Measurements from ENCODE around the gene TRPC4.

DNA sequence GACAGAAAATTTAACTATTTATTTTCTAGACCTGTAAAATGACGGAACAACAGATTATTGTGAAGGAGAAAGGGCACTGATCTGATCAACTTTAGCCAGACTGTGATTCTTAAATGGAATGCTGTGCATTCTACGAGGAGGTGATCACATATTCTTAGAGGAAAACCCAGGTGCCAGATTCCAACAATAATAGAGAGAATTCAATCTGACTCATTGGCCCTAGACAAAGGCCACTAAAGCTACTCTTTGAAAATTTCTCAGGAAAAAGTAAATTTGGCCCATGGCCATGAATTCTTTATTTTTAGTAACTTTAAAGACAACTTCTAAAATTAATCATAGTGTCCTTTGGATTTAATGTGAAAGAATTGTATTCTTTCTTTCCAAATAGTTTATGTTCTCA, 212.4 kb downstream of the TRPC4 start:
- TF ChIP-seq, protein P1, sequence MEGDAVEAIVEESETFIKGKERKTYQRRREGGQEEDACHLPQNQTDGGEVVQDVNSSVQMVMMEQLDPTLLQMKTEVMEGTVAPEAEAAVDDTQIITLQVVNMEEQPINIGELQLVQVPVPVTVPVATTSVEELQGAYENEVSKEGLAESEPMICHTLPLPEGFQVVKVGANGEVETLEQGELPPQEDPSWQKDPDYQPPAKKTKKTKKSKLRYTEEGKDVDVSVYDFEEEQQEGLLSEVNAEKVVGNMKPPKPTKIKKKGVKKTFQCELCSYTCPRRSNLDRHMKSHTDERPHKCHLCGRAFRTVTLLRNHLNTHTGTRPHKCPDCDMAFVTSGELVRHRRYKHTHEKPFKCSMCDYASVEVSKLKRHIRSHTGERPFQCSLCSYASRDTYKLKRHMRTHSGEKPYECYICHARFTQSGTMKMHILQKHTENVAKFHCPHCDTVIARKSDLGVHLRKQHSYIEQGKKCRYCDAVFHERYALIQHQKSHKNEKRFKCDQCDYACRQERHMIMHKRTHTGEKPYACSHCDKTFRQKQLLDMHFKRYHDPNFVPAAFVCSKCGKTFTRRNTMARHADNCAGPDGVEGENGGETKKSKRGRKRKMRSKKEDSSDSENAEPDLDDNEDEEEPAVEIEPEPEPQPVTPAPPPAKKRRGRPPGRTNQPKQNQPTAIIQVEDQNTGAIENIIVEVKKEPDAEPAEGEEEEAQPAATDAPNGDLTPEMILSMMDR (IDR thresholded peaks at IDR 0.05; ENCODE audit: extremely low read depth in 1 of 2, insufficient read depth in 1 of 2, low read depth in 1 of 2, low read length in 2 of 2) = no peak
- TF ChIP-seq POLR2A (IDR thresholded peaks at IDR 0.05; ENCODE audit: low read depth, low read length) (no peak), EZH2 (IDR thresholded peaks at IDR 0.05; ENCODE audit: borderline replicate concordance, low read depth, low read length, severe bottlenecking) (no peak), FOS (IDR thresholded peaks at IDR 0.05; ENCODE audit: borderline replicate concordance, insufficient read depth, low read length) (no peak), MYC (IDR thresholded peaks at IDR 0.05; ENCODE audit: low read depth, low read length) (no peak), JUN (IDR thresholded peaks at IDR 0.05; ENCODE audit: borderline replicate concordance, insufficient read depth, insufficient read length, low read depth) (peak; percentile 77), POLR2AphosphoS5 (IDR thresholded peaks at IDR 0.05; ENCODE audit: insufficient read depth, low read depth, low read length) (peak; percentile 17), GATA2 (IDR thresholded peaks at IDR 0.05; ENCODE audit: insufficient read depth, insufficient read length, low read depth, low read length) (peak; percentile 31)
- TF ChIP-seq, protein P2, sequence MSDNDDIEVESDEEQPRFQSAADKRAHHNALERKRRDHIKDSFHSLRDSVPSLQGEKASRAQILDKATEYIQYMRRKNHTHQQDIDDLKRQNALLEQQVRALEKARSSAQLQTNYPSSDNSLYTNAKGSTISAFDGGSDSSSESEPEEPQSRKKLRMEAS (IDR thresholded peaks at IDR 0.05; ENCODE audit: insufficient read depth, insufficient read length) = no peak

Data from endothelial cell of umbilical vein (primary cell).